Measurements from ENCODE around the gene KIAA1671. TPM values are rescaled to one million over a fixed set of nuclear protein-coding genes. Genes with fewer than 3 reads are reported as not detected.

Gene KIAA1671
- polyA plus RNA-seq, 3 donors = 23.2 to 27.4 (median 25.9) TPM

DNA sequence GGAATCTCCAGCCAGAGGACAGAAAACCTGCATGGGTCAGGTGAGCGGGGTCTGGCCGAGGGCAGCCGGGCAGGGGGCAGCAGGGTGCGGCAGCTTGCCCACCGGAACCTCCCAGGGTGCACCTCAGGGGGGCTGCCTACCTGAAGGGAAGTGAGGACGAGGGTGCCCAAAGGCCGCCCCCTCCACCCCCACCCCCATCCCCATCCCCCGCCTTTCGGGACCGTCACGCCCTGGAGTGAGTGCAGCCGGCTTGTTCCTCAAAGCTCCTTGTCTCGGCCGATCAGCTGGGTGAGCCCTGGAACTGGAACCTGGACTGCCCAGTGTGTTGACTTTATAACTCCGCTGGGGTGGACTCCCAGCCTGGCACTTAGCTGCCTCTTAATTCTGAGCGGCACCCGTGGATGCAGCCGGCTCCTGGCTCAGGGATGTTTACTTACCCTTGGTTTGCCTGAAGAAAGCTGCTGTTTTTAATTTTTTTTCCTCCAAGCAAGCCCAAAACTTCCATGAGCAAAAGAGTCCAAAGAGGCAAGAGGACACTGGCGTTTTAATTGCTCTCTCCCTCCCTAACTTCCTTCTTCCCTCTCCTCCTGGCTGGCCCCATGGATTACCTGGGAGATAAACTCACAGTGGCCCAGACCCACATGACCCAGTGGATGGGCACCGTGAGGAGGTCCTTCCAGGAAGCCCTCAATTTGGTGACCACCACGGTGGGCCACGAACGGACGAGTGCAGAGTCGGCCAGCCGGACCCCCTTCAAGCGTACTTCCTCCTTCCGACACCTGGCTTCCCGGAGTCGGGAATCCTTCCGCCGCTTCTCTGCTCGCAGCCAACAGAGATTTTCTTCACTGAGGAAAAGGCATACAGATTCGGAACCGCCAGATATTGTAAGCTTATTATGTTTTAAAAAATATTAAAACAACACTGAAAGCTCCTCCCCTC is 159.3 kb downstream of the KIAA1671 start:
- no peak for DNase-seq

DNA sequence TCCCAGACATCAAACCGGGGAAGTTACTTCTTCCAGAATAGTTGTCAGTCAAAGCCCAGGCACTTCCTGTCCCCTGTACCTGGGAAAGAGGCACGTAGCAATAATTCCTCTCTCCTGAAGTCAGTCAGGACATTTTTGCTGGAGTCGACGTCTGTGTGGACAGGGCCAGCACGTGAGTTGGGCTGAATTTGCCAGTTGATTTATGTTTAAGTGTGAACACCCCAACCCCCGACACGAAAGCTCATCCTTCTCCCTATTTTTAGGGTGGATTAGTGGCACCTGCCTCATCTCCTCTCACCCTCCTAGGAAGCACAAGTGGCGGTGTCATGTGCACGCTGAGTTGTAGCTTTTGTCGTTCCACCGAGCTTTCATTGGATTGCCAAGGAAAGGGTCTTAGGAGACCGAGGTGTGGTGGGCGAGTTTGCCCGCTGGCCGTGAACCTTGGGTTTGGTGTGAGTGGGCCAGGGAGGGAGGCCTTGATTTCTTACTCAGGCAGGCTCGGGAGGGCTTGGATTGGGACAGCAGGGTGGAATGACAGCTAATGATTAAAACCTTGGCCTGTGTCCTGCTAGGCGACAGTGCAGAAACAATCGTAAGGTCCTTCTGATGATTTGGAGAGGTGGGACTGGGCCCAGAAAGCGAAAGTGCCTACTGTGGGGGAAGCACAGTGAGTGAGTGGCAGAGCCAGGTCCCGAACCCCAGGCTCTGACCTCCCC is 160.2 kb downstream of the KIAA1671 start:
- no peak for DNase-seq

DNA sequence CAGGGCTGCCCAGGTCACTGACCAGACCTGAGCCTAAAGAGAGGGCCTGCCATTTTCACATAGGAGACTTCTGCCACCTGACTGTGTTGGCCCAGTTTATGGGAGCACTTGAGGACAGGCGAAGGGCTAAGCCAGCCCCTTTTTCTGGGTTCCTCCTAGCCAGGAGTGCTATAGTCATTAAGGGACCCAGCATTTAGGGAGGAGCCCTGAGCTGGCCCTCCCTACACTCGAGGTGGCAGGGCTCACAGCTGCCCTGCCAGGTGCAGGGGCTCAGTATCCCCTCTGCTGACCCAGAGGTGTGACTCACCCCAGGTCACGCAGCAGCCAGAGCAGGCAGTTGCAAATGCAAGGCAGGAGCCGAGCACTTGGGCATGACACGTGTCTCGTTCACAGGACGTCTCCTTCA is 160.8 kb downstream of the KIAA1671 start:
- DNase-seq = no peak

DNA sequence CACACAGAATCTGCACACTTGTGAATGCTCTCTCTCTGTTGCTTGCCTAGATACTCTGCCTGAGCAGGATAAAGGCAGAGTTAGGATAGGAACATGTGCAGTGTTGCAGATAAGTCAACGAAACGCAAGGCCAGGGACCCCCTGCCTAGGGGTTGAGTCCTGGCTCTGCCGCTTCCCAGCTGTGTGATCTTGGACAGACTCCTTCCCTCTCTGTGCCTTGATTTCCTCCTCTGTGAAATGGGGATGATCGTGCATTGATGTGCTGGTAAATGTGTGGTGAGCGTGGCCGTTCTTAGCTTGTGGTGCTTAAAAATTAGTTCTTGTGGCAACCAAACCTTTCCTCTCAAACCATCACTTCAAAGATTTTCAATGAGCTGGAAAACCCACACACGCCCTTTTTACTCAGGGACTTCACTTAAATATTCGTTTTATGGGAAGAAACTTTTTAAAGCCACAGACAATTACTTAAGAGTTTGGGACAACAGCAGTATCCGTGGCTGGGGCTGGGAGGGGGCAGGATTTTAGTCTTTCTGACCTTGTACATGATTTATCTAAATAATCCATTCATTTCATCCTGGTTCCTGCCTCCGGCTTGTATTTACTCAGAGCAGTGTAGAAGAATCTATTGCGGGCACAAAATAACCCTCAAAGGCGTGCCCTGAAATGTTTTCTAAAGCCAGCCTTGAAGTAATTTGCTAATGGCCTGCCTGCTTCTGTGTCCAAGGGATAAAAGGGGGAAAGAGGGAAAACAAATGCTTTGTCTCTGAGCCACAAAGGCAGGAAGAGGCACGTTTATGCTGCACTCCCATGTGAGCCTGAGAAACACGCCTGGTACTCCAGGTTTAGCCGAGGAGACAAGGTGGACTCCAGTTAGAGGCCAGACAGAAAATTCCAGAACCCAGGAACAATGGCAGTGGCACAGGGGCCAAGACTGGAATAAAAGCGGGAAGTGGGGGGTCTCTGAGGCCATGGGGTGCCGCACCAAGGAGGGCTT is 162.2 kb downstream of the KIAA1671 start:
- no peak for DNase-seq

DNA sequence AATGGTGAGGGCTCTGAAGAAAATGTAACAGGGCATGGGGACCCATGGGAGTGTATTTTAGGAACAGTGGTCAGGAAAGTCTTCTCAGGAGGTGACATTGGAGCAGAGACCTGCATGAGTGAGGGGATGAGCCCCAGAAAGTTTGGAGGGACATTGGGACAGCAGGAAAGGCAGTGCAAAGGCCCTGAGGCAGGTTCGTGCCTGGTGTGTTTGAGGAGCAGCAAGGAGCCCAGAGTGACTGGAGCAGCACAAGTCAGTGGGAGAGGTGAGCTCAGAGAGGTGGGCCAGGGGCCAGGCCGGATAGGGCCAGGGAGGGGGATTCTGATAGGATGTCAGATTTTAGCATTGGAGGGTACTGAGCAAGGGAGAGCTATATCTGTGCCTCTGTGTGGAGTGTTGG is 167.1 kb downstream of the KIAA1671 start:
- no peak for DNase-seq

DNA sequence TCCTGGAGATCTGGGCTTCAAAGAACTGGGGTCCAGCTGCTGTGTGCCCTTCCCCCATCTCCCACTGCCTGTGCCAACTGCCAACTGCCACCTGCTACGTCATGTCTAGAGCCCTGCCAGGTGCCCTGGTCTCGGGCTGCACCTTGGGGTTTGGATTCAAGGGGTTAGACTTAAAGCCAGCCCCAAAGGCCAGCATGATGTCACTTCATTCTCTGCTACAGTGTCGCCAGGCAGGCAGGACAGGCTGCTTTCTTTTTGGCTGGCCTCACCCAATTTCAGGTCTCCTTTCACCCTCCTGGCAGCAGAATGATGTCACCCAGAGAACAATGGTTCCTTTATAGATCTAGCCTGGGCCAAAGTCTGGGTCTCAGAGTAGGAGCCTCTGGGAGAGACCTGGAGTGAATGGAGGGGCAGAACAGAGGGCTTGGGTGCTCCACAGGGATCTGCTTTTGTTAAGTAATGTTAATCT is 167.6 kb downstream of the KIAA1671 start:
- DNase-seq = no peak

DNA sequence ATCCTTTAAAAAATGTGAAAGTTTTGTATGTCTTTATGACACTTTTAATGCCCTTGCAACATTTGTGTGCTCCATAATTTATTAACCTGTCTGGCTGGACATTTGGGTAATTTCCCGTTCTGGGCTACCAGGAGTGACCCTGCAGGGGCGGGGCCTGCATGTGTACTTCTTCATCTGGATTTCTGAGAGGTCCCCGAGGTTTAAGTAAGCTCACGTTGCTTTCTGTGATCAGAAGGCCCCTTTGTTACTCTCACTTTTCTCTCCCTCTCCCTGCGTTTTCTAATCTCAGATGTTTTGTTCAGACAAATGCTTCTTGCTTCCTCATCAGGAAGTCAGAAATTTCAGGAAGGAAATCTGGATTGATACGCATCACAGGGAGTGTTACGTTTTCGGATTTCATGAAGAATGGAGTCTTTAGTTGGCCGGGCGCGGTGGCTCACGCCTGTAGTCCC is 168.3 kb downstream of the KIAA1671 start:
- DNase-seq = peak; percentile 59

DNA sequence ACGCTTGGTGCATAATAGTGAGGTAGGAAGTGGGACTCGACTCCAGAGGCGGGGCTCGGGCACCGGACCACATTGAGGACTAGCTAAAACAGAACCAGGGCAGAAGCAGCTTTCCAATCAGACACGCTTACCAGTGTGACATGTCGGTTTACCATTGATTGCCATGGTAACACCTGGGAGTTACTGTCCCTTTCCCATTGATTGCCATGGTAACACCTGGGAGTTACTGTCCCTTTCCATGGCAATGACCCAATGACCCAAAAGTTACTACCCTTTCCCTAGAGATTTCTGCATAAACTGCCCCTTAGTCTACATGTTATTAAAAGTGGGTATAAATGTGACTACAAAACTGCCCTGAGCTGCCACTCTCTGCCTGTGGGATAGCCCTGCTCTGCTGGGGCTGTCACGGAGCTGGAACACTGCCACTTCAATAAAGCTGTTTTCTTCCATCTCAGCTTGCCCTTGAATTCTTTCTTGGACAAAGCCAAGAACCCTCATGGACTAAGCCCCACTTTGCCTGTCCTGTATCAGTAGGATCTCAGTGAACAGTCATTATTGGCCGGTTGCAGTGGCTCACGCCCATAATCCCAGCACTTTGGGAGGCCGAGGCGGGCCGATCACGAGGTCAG is 169.7 kb downstream of the KIAA1671 start:
- no peak for DNase-seq

DNA sequence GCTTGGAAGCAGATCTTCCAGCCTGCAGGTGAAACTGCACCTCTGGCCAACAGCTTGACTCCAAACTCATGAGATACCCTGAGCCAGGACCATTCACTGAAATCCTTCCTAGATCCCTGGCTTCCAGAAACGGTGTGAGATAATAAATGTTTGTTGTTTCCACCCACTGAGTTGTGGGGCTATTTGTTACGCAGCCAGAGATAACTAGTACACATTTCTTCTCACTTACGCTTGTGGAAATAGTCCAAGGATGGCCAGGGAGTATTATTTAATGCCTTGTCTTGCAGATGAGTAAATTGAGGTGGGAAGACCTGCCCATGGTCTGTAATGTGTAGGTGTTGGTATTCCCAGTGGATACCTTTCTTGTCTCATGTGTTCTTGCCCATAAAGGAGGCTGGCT is 171.2 kb downstream of the KIAA1671 start:
- DNase-seq = no peak

DNA sequence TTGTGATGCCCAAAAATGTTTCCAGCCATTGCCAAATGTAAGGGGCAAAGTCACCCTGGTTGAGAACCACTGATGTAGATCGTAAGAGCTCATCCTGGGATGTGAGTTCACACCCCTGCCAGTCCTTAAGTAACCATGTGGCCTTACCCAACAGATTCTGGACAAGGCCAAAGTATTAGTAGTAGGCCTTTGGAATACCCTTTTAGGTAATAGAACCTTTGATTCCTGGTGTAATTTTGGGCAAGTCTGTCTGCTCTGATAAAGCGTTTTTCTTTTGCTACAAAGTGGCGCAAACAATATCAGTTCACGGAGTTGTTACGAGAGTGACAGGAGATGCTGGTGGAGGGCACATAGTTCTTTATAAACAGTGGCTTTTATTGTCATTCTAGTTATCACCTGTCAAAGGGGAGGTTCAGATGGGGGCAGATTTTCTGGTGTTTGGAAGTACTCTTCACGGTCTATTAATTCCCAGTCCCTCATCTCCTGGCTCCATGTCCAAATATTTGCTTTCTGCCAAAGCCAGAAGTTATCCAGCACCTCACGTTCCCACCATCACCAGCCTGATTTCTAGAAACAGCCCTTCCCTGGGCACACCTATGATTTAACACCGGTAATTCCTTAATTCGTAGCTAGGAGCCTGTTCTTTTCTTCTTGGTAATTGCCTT is 173.3 kb downstream of the KIAA1671 start:
- no peak for DNase-seq

DNA sequence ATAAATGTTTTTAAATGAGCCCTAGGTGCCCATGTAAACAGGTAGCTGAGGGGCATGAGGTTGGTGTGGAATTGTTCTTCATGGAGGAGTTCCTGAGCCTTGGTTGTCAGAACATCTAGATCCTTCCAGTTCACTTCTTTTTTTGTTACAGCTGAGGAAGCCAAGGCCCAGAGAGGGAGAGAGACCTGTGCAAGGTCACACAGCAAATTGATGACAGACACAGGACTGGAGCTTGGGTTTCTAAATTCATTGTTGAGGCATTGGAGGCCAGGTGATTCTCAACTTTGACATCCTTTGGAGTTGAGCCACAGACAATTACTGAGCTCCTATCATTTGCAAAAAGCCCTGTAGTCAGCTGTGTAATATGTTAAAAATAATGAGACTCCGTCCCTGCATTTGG is 174.0 kb downstream of the KIAA1671 start:
- no peak for DNase-seq

DNA sequence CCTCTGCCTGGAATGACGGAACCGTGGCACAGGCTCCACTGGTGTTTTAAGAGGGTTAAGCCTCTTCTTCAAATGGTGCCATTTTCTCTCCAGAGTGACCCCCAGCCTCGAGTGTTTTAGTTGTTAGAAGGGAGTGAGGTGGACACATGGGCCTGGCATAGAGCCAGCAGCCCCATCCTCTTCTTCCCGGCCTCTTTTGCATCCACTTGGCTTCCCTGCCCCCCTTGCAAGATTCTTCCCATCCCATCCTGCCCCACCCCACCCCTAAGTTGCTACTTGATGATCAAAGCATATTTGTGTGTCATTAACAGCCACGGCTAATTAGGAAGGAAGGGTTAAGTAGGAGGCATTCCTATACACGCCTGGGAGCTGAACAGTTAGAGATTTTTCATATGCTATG is 174.8 kb downstream of the KIAA1671 start:
- DNase-seq = peak; percentile 72

DNA sequence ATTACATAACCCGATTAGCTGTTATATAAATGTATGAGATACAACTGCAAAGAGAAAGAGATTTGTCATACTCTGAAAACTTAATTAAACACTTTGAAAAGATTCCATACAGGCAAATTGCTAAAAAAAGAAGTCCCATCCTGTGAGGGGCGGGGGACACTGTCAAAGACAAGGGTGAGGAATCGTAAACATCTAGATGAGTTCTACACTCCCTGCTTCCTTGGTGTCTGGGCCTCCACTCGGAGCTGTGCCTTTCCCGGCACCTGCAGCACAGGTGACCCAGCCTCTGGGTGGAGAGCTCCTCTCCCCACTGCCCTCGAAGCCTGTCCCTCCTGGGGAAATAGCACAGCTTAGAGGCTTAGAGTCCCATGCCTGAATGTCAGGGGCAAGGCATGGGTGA is 177.9 kb downstream of the KIAA1671 start:
- DNase-seq = no peak

DNA sequence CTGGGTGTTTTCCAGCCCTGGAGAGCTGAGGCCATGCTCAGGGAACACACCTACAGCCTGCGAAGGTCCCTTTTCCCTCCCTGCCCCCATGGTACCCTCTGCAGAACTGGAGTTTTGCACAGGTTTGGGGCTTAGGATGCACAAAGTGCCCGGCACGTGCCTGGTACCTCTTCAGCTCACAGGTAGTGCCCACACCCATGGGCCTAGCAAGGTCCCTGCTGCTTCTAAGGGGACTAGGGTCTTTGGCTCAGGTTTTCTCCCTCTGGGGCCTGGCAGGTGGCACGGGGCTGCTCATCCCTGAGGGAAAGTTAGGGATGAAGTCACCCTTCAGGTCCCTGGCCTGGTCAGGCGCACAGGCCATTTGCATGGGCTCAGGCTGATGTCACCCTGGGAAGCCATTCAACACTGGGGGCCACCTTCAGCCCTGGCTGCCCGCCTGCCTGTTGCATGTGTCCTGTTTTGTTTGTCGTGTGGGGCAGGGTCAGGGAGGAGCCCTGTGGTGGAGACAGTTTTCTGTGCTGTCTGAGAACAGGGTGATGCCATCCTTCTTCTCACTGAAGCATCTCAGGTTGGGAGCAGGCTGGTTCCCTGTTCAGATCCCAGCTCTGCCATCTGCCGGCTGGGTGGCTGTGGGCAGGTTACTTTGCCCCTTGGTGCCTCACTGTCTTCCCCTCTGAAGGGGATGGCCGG is 178.8 kb downstream of the KIAA1671 start:
- DNase-seq = no peak

DNA sequence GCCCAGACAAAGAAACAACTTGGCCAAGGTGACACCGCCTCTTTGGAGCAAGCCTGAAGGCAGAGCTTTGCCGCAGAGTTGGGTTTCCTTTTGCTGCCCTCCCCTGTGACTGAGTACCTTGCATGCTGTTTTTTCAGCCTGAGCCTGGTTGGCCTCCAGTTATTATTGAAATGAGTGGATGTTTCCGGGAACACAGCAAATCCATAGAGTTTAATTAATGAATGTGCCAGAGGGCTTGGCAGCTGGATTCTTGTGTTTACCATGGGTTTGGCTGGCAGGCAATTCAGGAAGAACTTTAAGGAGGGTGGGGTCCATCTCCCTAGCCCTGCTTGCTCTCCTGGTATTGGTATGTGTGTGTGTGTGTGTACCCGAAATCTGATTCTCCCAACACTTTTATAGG is 181.5 kb downstream of the KIAA1671 start:
- no peak for DNase-seq

DNA sequence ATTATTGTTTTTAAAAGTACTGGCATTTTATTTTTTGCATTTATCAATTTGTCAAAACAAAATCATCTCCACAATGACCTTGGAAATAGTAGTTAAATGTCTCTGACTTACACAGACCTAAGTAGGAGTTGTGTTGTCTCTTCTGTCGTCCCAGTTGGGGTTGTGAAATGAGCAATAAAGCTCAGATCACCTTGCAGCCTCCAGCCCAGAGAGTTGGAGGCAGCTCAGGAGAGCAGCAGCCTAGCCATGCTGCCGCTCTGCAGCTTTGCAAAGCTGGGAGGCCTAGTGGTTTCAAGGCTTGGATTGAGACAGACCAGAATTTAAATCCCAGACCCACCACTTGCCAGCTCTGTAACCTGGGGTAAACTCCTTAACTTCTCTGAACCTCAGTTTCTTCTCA is 181.9 kb downstream of the KIAA1671 start:
- DNase-seq = no peak

DNA sequence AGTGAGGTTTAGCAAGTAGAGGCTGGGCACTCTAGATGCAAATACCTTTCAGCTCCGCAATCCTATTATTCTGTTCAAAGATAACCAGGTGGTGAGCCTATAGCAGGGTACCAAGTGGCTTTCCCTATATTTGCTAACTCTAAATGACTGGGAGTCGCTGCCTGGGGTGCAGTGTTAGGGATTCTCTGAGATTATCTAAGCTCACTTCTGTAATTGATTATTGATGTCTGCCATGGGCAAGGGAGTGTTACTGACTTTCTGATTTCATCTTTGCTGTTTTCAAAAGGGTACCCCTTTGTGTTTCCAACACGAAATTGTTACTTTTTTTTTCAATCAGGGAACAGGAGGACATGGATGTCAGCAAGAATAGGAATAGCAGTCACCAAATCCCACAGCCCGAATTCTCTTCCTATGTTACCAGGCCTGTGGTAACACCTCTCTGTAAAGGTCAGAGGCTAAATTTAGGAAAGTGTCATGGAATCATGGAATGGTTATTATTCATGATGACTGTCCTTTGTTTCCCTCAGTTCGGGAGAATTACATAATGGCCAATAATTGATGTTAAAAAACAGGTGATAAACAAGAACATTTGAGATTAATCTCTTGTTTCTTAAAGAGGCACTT is 184.5 kb downstream of the KIAA1671 start:
- no peak for DNase-seq

DNA sequence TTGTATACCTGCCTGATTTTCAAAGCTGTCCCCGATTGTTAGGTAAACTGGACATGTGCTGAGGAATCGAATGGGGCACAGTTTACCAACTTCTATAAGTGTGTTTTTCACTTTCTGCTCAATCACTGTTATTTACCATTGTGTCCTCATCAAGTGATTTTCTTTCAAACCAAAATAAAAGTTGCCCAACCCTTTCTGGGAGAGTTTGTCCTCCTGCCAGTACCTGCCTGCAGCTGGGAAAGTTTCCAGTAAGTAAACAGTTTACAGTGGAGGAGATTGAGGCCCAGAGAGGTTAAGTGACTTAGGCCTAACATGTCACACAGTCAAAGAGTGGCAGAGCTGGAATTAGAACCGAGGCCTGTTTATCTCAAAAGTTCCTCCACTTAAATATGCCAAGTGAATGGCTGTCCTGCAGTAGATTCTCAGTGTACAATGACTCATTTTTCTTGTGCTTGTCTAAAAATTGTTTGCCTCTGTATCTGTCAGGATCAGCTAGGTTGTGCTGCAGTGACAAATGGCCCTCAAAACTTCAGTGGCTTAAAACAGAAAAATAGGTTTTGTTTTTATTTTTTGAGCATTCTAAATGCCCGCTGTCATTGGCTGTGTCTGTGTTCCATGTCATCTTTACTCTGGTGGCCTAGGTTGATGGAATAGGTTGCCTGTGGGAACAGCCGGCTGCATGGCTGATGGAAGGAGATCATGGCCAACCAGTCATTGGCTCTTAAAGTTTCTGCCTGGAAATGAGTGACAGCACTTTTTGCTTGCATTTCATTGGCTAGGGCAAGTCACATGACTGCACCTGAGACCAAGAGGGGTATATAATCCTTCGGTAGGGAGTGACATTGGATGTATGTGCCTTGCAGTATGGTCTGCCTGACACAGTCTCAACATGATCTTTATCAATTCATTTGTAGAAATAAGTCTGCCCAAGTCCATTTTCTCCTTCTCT is 185.3 kb downstream of the KIAA1671 start:
- no peak for DNase-seq

All from renal pelvis (tissue), 4 donors.